Measurements from ENCODE around the gene BYSL. TPM values are rescaled to one million over a fixed set of nuclear protein-coding genes. Genes with fewer than 3 reads are reported as not detected.
A peak's percentile ranks its signal among the peaks of the same experiment; 100 is the strongest.

The BYSL gene, protein sequence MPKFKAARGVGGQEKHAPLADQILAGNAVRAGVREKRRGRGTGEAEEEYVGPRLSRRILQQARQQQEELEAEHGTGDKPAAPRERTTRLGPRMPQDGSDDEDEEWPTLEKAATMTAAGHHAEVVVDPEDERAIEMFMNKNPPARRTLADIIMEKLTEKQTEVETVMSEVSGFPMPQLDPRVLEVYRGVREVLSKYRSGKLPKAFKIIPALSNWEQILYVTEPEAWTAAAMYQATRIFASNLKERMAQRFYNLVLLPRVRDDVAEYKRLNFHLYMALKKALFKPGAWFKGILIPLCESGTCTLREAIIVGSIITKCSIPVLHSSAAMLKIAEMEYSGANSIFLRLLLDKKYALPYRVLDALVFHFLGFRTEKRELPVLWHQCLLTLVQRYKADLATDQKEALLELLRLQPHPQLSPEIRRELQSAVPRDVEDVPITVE
- total RNA-seq, result 10 to 100 TPM; 48.3 to 73.9 TPM

DNA sequence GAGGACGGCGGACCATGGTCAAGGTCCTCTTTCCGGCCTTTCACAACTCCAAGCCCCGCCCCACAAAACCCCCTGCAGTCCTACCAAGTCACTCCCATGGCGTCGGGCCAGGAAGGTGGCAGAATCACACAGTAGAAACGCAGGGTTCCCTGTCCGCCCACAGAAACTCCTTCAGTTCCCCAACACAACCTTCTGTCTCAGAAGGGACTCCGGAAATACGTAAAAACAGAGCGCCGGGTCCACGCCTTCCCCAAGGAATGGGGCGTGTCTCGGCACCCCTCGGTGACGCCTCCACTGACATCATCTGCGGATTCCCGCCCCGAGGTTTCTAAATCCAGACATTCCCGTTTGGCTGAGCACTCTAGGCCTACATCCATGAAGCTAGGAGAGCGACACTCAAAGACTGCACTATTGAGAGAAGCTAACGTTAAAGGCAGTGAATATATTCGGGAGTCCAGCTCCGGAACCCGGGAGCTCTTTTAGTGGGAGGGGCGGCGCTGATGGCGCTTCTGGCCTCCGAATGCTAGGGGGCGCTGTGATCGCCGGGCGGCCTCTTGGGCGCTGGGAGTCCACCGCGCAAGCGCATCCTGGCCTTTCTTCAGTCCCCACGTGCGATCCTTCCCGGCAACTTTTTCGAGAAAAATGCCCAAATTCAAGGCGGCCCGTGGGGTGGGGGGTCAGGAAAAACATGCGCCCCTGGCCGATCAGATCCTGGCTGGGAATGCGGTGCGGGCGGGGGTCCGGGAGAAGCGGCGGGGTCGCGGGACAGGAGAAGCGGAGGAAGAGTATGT, at the start of gene BYSL, which contains the start of gene MED20:
Gene BYSL (plus strand): TSS at position 579 of the 791 bp plus-strand sequence. CDS start 64 bp downstream, at position 643.
Gene MED20 (minus strand): TSS at position 219 of the 791 bp plus-strand sequence. CDS start 121 bp downstream, at position 98.
- Mint-ChIP-seq H3K36me3 (peaks cover 22% of the 10 kb centered on the region), H3K27ac (peak within 1 kb of the TSS; percentile 98), H3K4me3 (peak within 1 kb of the TSS; percentile 88), H3K9me3 (no peaks in the 10 kb centered on the region), H3K4me1 (ENCODE audit: low read depth in 2 of 2) (peaks cover 47 to 61% of the 10 kb centered on the region in 2 donors), H3K27me3 (no peaks in the 10 kb centered on the region)
- ATAC-seq (peak; percentile 94 to 96), DNase-seq (ENCODE audit: low spot score) (peak; percentile 96)

DNA sequence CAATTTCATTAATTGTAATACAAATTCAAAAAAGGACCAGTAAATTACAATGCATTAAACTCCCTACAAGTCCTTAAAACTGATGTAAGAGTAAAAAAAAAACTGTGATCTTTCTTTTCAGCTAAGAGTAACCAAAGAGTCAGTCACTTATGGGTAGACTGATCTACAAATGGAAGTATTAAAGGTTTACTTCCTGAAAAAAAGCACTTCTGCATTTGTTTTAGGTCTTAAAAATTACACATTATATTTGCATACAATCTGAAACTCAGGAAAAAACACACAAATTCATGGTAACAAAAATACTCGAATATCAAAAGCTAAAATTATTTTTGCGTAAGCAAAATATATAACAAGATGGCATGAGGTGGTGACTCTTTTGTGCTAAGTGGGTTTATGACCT, 49.6 kb upstream of the BYSL start:
- Mint-ChIP-seq H3K9me3 (no peaks in the 10 kb centered on the region), H3K27ac (no peak overlapping the region), H3K36me3 (no peaks in the 10 kb centered on the region), H3K4me3 (no peak overlapping the region), H3K27me3 (no peaks in the 10 kb centered on the region), H3K4me1 (ENCODE audit: low read depth in 2 of 2) (peaks cover 4% of the 10 kb centered on the region in 2 donors)
- no peak for ATAC-seq
- DNase-seq (ENCODE audit: low spot score), result no peak

DNA sequence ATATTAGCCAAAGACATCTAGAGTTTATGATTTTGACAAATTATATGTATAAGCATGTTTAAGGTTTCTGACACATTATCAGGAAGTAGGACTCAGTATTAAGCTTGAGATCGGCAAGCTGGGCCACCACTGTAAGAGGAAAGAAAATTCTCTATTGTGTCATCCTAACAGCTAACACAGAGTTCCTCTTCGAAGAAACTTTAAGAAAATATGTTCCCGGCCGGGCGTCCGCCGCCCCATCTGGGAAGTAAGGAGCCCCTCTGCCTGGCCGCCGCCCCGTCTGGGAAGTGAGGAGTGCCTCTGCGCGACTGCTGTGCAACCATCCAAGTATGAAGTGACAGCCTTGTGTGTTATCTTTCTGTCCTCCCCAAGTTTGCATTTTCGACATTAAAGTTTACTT, 49.2 kb upstream of the BYSL start:
- Mint-ChIP-seq H3K27me3 (no peaks in the 10 kb centered on the region), H3K36me3 (no peaks in the 10 kb centered on the region), H3K27ac (no peak overlapping the region), H3K9me3 (no peaks in the 10 kb centered on the region), H3K4me3 (no peak overlapping the region), H3K4me1 (ENCODE audit: low read depth in 2 of 2) (peaks cover 4% of the 10 kb centered on the region in 2 donors)
- ATAC-seq, result no peak
- no peak for DNase-seq (ENCODE audit: low spot score)

DNA sequence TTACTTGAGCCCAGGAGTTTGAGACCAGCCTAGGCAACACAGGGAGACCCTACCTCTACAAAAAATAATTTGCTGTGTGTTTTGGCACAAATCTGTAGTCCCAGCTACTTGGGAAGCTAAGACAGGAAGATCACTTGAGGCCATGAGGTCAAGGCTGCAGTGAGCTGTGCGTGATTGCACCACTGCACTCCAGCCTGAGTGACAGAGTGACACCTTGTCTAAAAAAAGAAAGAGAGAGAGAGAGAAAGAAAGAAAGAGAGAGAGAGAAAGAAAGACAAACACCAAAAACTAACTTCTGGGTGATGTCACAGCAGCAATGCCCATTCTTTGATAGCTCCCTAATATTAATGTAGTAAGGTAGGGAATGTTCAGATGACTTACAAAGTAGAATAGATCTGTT, 46.6 kb upstream of the BYSL start:
- DNase-seq (ENCODE audit: low spot score) (no peak), ATAC-seq (no peak)
- H3K36me3 Mint-ChIP-seq, result no peaks in the 10 kb centered on the region
- no peak overlapping the region for H3K4me3 Mint-ChIP-seq
- no peak overlapping the region for H3K27ac Mint-ChIP-seq
- H3K27me3 Mint-ChIP-seq, result no peaks in the 10 kb centered on the region
- no peaks in the 10 kb centered on the region for H3K9me3 Mint-ChIP-seq
- peaks cover 4% of the 10 kb centered on the region in 2 donors for H3K4me1 Mint-ChIP-seq (ENCODE audit: low read depth in 2 of 2)

DNA sequence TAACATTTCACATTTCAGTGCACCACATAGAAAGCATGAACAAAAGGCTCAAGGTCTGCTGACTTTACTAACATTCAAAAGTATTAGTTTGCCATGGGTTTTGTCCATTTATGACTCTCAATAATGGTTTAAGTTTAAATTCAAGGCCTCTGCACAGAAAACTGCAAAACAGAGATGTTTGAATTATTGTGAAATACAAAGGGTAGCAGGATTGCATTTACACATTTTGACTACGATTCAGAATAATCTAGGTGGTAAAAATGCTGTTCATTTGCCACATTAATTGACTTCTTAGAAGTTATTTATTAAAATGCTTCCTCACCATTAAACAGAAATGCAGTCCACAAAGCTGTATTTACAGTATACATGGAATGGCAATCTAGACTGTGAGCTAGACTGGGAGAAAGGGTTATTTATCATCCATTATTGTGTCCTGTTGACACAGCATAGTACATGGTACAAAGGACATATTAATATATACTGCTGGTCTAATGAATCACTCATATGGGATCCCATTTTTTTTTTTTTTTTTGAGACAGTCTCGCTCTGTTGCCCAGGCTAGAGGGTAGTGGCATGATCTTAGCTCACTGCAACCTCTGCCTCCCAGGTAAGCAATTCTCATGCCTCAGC, 44.1 kb upstream of the BYSL start:
- Mint-ChIP-seq H3K4me1 (ENCODE audit: low read depth in 2 of 2) (peaks cover 4% of the 10 kb centered on the region in 2 donors), H3K4me3 (no peak overlapping the region), H3K27ac (no peak overlapping the region), H3K36me3 (no peaks in the 10 kb centered on the region), H3K9me3 (no peaks in the 10 kb centered on the region), H3K27me3 (no peaks in the 10 kb centered on the region)
- no peak for ATAC-seq
- no peak for DNase-seq (ENCODE audit: low spot score)

DNA sequence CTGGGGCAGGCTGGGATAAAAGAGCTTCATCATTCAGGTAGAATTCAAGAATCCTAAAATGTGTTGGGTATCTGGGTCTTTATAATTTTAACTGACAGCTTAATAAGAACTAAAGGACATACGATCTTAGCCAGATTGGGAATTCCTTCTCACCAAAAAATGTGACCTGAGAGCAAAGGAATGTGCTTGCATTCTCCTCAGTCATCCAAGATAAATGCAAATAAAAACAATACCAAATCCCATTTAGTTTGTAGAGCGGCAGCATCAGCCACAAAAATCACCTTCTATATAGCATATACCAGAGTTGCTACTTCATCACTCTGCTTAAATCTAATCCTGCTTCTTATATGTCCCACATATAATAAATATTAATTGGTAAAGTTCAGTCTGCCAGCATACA, 43.1 kb upstream of the BYSL start:
- Mint-ChIP-seq H3K9me3 (no peaks in the 10 kb centered on the region), H3K27me3 (no peaks in the 10 kb centered on the region), H3K4me1 (ENCODE audit: low read depth in 2 of 2) (peaks cover 4% of the 10 kb centered on the region in 2 donors), H3K36me3 (no peaks in the 10 kb centered on the region), H3K27ac (no peak overlapping the region), H3K4me3 (no peak overlapping the region)
- DNase-seq (ENCODE audit: low spot score) (no peak), ATAC-seq (no peak)

DNA sequence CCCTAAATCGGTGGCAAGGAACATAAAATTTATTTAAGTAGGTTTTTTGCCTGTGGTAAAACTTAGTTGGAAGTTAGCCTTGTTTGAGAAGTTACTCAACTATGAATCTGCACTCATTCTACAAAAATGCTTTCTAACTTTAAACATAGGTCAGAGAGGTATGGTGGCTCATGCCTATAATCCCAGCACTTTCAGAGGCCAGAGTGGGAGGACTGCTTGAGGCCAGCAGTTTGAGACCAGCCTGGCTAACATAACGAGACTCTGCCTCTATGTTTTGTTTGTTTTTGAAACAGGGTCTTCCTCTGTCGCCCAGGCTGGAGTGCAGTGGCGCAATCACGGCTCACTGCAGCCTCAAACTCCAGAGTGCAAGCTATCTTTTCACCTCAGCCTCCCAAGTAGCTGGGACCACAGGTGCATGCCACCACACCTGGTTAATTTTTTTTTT, 42.3 kb upstream of the BYSL start:
- no peak for DNase-seq (ENCODE audit: low spot score)
- no peak overlapping the region for H3K4me3 Mint-ChIP-seq
- peaks cover 4% of the 10 kb centered on the region in 2 donors for H3K4me1 Mint-ChIP-seq (ENCODE audit: low read depth in 2 of 2)

DNA sequence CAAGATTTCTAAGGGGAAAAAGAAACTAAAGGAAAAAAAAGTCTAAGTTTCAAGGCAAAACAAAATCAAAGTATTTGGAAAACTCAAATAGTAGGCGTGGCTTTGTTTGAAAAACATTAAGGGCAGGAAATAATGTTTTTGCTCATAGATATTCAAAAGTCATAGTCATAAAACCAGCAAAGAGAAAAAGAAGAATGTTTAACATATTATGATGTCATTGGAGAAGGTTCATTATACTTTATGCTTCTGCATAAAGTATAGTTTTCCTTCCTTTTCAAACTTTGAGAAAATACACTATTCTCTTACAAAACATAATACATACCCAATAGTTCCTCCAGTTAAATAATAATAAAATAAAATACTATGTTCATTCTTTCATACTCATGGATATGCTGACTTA, 39.8 kb upstream of the BYSL start:
- Mint-ChIP-seq H3K4me1 (ENCODE audit: low read depth in 2 of 2) (no peaks in the 10 kb centered on the region), H3K27me3 (no peaks in the 10 kb centered on the region), H3K36me3 (no peaks in the 10 kb centered on the region), H3K27ac (no peak overlapping the region), H3K9me3 (no peaks in the 10 kb centered on the region), H3K4me3 (no peak overlapping the region)
- ATAC-seq, result no peak
- DNase-seq (ENCODE audit: low spot score), result no peak

More for the DNA sequence above, 42.3 kb upstream of the BYSL start:
- H3K27ac Mint-ChIP-seq, result no peak overlapping the region
- H3K9me3 Mint-ChIP-seq, result no peaks in the 10 kb centered on the region
- ATAC-seq, result no peak
- H3K36me3 Mint-ChIP-seq, result no peaks in the 10 kb centered on the region
- H3K27me3 Mint-ChIP-seq, result no peaks in the 10 kb centered on the region

DNA sequence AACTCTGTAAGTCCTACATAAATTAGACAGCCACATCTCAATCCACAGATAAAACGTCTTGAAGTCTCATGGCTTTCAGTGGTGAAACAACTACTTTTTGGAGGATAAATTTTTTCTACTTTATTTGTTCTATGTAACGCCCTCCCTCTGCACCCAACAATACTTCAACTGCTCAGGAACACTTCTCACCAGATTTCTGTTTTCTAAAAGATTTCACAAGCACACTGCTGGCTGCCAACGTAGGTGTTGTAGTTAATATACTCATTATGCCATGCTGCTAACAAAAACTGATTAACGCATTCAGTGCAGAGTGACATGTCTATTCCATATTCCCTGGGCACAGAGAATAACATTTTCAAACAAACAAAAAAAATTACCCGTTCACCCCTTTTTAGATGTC, 36.3 kb upstream of the BYSL start:
- Mint-ChIP-seq H3K36me3 (no peaks in the 10 kb centered on the region), H3K27me3 (no peaks in the 10 kb centered on the region), H3K27ac (no peak overlapping the region), H3K4me3 (no peak overlapping the region), H3K4me1 (ENCODE audit: low read depth in 2 of 2) (no peaks in the 10 kb centered on the region), H3K9me3 (no peaks in the 10 kb centered on the region)
- no peak for ATAC-seq
- no peak for DNase-seq (ENCODE audit: low spot score)

DNA sequence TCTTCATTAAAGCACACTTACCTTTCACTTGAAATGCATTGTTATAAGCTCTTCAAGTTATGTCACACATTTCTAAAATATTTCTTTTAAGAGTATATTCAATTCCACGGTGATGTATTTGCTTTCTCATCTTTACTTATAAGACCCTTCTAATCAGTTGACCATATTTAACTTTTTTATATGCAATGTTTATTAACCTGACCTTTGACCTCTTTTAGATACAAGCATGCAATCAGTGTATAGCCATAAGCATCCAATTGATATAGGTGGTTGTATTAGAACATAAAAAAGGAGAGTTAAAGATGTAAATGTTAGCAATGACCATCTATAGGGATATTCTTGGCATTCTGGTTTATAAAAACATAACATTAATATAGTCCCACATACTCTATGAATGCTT, 35.4 kb upstream of the BYSL start:
- H3K36me3 Mint-ChIP-seq, result no peaks in the 10 kb centered on the region
- H3K27ac Mint-ChIP-seq, result no peak overlapping the region
- no peaks in the 10 kb centered on the region for H3K9me3 Mint-ChIP-seq
- no peaks in the 10 kb centered on the region for H3K27me3 Mint-ChIP-seq
- no peaks in the 10 kb centered on the region for H3K4me1 Mint-ChIP-seq (ENCODE audit: low read depth in 2 of 2)
- H3K4me3 Mint-ChIP-seq, result no peak overlapping the region
- ATAC-seq, result no peak
- DNase-seq (ENCODE audit: low spot score), result no peak

DNA sequence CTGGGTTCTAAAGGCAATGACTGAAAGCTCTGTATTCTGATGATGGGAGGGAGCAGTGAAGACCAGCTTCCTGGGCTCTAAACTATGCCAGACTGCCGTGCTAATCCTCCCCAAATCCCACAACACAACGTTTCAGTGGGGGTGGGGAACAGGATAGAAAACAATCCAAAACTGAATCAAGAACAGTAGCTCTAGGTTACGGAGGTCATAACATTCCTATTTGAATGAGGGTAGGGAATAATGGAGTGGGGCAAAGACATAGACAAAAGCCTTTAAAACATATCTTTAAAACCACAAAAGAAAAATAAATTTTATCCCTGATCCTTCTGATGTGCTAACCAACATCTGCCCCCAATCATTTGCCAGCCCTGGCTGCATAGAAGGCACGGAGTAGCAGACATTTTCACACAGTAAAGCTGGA, 34.0 kb upstream of the BYSL start:
- no peak for DNase-seq (ENCODE audit: low spot score)
- ATAC-seq, result no peak
- no peaks in the 10 kb centered on the region for H3K27me3 Mint-ChIP-seq
- H3K9me3 Mint-ChIP-seq, result no peaks in the 10 kb centered on the region
- H3K27ac Mint-ChIP-seq, result no peak overlapping the region
- no peaks in the 10 kb centered on the region for H3K36me3 Mint-ChIP-seq
- no peaks in the 10 kb centered on the region for H3K4me1 Mint-ChIP-seq (ENCODE audit: low read depth in 2 of 2)
- no peak overlapping the region for H3K4me3 Mint-ChIP-seq

DNA sequence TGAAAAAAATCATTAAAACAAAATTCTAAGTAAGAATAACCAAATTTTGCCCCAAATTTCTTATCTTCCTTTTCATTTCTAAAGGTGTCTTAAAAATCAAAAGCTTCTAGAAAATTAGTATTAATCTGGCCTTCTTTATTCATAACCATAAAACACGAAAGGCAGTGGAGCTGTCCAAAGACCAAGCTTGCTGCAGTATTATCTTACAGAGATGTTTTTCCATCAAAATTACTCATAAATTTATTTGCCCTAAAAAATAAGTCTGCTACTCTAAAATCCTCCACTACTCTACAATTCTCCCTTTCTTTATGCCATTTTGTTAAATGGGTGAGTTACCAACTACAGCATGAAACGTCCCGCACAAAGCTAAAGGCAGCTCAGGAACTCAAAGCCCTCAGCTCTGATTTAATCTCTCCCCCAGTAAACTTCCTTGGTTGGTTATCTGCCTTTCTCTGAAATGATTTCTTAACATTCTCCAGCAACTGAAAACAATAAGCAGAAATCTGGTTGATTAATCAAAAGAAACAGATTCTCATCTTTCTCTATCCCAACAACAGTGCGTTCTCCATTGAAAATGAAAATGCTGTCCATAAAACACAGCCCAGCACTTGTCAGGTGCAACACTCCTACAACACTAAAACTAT, 28.3 kb upstream of the BYSL start:
- no peak for ATAC-seq
- no peaks in the 10 kb centered on the region for H3K27me3 Mint-ChIP-seq
- no peak for DNase-seq (ENCODE audit: low spot score)
- H3K4me3 Mint-ChIP-seq, result no peak overlapping the region
- no peaks in the 10 kb centered on the region for H3K36me3 Mint-ChIP-seq
- H3K27ac Mint-ChIP-seq, result no peak overlapping the region
- no peaks in the 10 kb centered on the region for H3K9me3 Mint-ChIP-seq
- peaks cover 9 to 11% of the 10 kb centered on the region in 2 donors for H3K4me1 Mint-ChIP-seq (ENCODE audit: low read depth in 2 of 2)
